Kidney (tissue), 14 donors: ENCODE results near the gene MANBA. TPM values are rescaled to one million over a fixed set of nuclear protein-coding genes. Genes with fewer than 3 reads are reported as not detected.

ENCODE experiments used
- DNase-seq, 5 donors: peaks; one replicate each; pipeline ENCODE4 v3.0.0-alpha.2; 2013 to 2020
- FAIRE-seq: peaks from 2 replicates; lab custom pipeline; 2012; peaks lifted over from hg19 to GRCh38; lab: Jason Lieb, UNC
- H3K27ac ChIP-seq, 2 donors: one replicate each; pipeline ENCODE4 v1.7.0; 2013; ENCODE audit warnings: low read depth in 2 of 2, low read length in 2 of 2, inconsistent platforms in 1 of 2
- H3K27me3 ChIP-seq: one replicate; pipeline ENCODE4 v1.7.1; 2013; ENCODE audit warnings: low read length, inconsistent platforms; ENCODE audit not compliant: control insufficient read depth, insufficient read depth
- H3K36me3 ChIP-seq, 3 donors: one replicate each; pipeline versions ENCODE4 v1.7.0 to v1.7.1; 2013; ENCODE audit warnings: low read length in 3 of 3, control low read depth in 1 of 3, inconsistent platforms in 1 of 3; ENCODE audit not compliant: insufficient read depth in 3 of 3, control insufficient read depth in 2 of 3
- H3K4me1 ChIP-seq, 3 donors: one replicate each; pipeline versions ENCODE4 v1.7.0 to v1.7.1; 2013; ENCODE audit warnings: low read length in 3 of 3, inconsistent platforms in 1 of 3, low read depth in 1 of 3; ENCODE audit not compliant: control insufficient read depth in 2 of 3, insufficient read depth in 2 of 3
- H3K4me3 ChIP-seq, 3 donors: one replicate each; pipeline versions ENCODE4 v1.7.0 to v1.8.1; 2013; ENCODE audit warnings: low read length in 3 of 3, control low read depth in 1 of 3, inconsistent platforms in 1 of 3
- H3K9ac ChIP-seq, 3 donors: one replicate each; pipeline versions ENCODE4 v1.7.0 to v1.7.1; 2013; ENCODE audit warnings: low read length in 3 of 3, control low read depth in 1 of 3, inconsistent platforms in 1 of 3
- H3K9me3 ChIP-seq, 3 donors: one replicate each; pipeline versions ENCODE4 v1.7.0 to v1.7.1; 2013; ENCODE audit warnings: low read length in 3 of 3, control low read depth in 1 of 3, inconsistent platforms in 1 of 3; ENCODE audit not compliant: control insufficient read depth in 2 of 3, insufficient read depth in 1 of 3
- intact Hi-C: fragments of 100-400 bp; cut with DNase I; formaldehyde crosslinking; loops from one replicate; pipeline ENCODE4 v1.11.1; 2022
- polyA plus RNA-seq: library from polyadenylated mRNA; stranded (reverse); fragments of 350-450 nt; fragmentation: Illumina TruSeq; extraction: RNeasy Lipid Tissue Mini Kit (QIAGEN cat#74804); gene quantifications from one replicate; pipeline ENCODE4 v1.2.3, GENCODE V29; 2014; ENCODE audit warnings: low read depth, low replicate concordance; ENCODE audit not compliant: insufficient read depth
- total RNA-seq: library from RNA; stranded (reverse); fragmentation: NEBNext Ultra II Directional; extraction: Animal tissue kit (Norgen Biotek cat#: 25700); gene quantifications from one replicate; pipeline ENCODE4 v1.2.1, GENCODE V29; 2021
- TF ChIP-seq, protein P1 (sequence below): IDR thresholded peaks from 3 replicates; pipeline ENCODE4 v1.5.1; 2012; ENCODE audit warnings: mild to moderate bottlenecking, moderate library complexity, borderline replicate concordance; ENCODE audit not compliant: insufficient read depth; ENCODE audit errors: extremely low read depth
- donor health status: control.
- donor health status: control.
- donor health status: control.
- donor health status: control.
- donor health status: control.
- donor health status: DM: yes; HTN: yes; CAD: no.
- donor health status: Normal renal cell carcinoma (clear cell type).

The MANBA gene
- total and polyA plus RNA-seq, 2 donors from 2014 or later = 19.0 to 28.0 TPM

DNA sequence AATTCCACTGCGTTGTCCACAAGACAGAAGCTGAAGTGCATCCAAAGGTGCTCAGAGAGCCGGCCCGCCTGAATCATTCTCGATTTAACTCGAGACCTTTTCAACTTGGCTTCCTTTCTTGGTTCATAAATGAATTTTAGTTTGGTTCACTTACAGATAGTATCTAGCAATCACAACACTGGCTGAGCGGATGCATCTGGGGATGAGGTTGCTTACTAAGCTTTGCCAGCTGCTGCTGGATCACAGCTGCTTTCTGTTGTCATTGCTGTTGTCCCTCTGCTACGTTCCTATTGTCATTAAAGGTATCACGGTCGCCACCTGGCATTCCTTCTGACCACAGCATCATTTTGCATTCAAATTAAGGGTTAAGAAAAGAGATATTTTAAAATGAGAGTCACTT, 144.1 kb downstream of the MANBA start:
- Histone ChIP-seq H3K36me3 (peaks cover 2 to 42% (median 27%) of the 10 kb centered on the region in 3 donors), H3K4me3 (no peak overlapping the region), H3K27me3 (no peaks in the 10 kb centered on the region), H3K9me3 (no peaks in the 10 kb centered on the region), H3K4me1 (peaks cover 0 to 5% (median 4%) of the 10 kb centered on the region in 3 donors), H3K9ac (no peak overlapping the region), H3K27ac (no peak overlapping the region)
- peak in 1 of 5 donors; percentile 62 for DNase-seq
- TF ChIP-seq, protein P1, sequence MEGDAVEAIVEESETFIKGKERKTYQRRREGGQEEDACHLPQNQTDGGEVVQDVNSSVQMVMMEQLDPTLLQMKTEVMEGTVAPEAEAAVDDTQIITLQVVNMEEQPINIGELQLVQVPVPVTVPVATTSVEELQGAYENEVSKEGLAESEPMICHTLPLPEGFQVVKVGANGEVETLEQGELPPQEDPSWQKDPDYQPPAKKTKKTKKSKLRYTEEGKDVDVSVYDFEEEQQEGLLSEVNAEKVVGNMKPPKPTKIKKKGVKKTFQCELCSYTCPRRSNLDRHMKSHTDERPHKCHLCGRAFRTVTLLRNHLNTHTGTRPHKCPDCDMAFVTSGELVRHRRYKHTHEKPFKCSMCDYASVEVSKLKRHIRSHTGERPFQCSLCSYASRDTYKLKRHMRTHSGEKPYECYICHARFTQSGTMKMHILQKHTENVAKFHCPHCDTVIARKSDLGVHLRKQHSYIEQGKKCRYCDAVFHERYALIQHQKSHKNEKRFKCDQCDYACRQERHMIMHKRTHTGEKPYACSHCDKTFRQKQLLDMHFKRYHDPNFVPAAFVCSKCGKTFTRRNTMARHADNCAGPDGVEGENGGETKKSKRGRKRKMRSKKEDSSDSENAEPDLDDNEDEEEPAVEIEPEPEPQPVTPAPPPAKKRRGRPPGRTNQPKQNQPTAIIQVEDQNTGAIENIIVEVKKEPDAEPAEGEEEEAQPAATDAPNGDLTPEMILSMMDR = no peak
- FAIRE-seq = no peak
- intact Hi-C loops = no loop called here

DNA sequence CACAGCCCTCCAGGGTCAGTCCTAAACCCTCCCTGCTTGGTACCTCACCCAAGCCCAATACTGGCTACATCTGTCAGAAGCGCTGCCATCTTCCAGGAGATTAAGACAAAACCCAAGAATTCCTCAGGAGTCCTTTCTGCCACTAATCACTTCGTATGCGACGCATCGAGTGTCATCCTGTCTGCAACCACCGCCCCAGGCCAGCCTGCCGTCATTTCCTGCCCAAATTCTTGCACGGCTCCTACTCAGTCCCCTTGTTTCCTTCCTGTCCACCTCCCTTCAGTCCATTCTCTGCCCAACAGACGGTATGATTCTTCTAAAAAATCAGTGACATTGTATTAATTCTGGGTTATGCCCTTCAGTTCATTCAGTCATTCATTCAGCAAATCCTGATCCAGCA, 146.0 kb downstream of the MANBA start:
- no peaks in the 10 kb centered on the region for H3K27me3 ChIP-seq
- H3K9ac ChIP-seq = no peak overlapping the region
- no peaks in the 10 kb centered on the region for H3K4me1 ChIP-seq
- intact Hi-C loops = no loop called here
- TF ChIP-seq, protein P1 = no peak
- H3K9me3 ChIP-seq = no peaks in the 10 kb centered on the region
- no peak overlapping the region for H3K4me3 ChIP-seq
- H3K36me3 ChIP-seq = peaks cover 6 to 56% (median 37%) of the 10 kb centered on the region in 3 donors
- no peak for DNase-seq
- H3K27ac ChIP-seq = peak overlapping the region in 1 of 2 donors; percentile 76
- FAIRE-seq = no peak

DNA sequence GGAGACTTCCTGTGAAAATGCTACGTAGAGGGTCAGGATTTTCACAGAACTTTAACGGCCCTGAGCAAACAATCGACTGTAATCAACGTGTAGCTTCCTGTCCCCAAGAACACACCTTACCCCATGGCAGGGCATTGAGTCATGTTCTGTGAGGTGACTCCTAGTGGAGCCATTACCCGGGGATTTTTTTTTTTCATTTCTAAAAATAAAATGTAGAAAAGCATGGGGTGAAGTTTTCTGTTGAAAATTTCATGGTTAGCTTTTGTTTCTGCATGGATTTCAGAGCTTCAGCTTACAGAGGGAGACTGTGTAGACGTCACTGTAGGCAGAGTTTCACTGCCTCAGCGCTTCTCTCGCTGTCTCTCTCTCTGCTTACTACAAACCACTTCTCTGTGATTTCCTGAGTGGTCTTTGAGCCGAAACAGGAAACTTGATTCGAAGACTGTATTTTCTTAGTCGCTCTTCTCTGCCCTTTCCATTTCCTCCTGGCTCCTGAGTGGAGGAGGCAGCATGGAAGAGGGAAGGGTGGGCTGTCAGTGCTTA, 147.9 kb downstream of the MANBA start:
- Histone ChIP-seq H3K27ac (no peak overlapping the region), H3K36me3 (peaks cover 6 to 62% (median 39%) of the 10 kb centered on the region in 3 donors), H3K4me3 (no peak overlapping the region), H3K27me3 (no peaks in the 10 kb centered on the region), H3K4me1 (no peaks in the 10 kb centered on the region), H3K9me3 (no peaks in the 10 kb centered on the region), H3K9ac (no peak overlapping the region)
- intact Hi-C loops = no loop called here
- TF ChIP-seq, protein P1 = no peak
- FAIRE-seq = no peak
- DNase-seq = peak in 1 of 5 donors; percentile 53

DNA sequence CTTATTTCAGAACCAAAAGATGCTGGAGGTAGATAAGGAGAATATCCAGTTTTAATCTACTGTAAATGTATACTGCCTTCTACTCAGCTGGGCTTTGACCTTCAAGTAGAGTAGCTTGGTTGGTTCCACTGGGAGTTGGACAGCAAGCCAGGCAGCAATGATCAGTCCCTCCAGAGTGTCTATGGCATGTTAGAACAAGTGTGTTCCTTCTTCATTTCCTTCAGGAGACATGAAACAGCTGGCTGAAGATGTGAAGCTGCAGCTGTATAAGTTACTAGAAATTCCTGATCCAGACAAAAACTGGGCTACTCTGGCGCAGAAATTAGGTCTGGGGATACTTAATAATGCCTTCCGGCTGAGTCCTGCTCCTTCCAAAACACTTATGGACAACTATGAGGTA, 148.6 kb downstream of the MANBA start:
- no peaks in the 10 kb centered on the region for H3K27me3 ChIP-seq
- H3K9me3 ChIP-seq = no peaks in the 10 kb centered on the region
- intact Hi-C loops = no loop called here
- FAIRE-seq (no peak), DNase-seq (peak in 1 of 5 donors; percentile 75)
- H3K27ac ChIP-seq = no peak overlapping the region
- no peak overlapping the region for H3K9ac ChIP-seq
- H3K36me3 ChIP-seq = peaks cover 6 to 66% (median 44%) of the 10 kb centered on the region in 3 donors
- H3K4me1 ChIP-seq = no peaks in the 10 kb centered on the region
- H3K4me3 ChIP-seq = no peak overlapping the region
- TF ChIP-seq, protein P1 = no peak
